HepG2 (cell line): ENCODE data around the gene ANKRD17. TPM values are rescaled to one million over a fixed set of nuclear protein-coding genes. Genes with fewer than 3 reads are reported as not detected.

ENCODE experiments used
- ATAC-seq: fragments of 200-7000 bp; cut with Tn5 transposase; 3 replicates; pipeline ENCODE4 v1.9.1; 2020; ENCODE audit warnings: mild to moderate bottlenecking, moderate library complexity
- BruUV-seq: library from RNA; stranded (reverse); fragments of 400-500 nt; replicated peaks from 2 replicates; lab custom pipeline; 2021; lab: Mats Ljungman, UMichigan
- CTCF ChIA-PET: fragments of 300-600 bp; formaldehyde crosslinking; extraction: SDS; loops from one replicate; lab custom pipeline; 2021; ENCODE audit warnings: low total read pairs, inconsistent platforms, low intra/inter-chr PET ratio; lab: Yijun Ruan, JAX
- POLR2A ChIA-PET: fragments of 350-600 bp; sonication (Branson Sonifier 250); formaldehyde crosslinking; loops from one replicate; lab custom pipeline; 2020; ENCODE audit warnings: antibody characterized with exemption, inconsistent platforms; lab: Yijun Ruan, JAX
- DNase-seq: peaks from one replicate; pipeline ENCODE4 v3.0.0-alpha.2; 2015; ENCODE audit warnings: low spot score
- FAIRE-seq: peaks from 3 replicates; lab custom pipeline; 2011; peaks lifted over from hg19 to GRCh38; lab: Jason Lieb, UNC
- H2AFZ ChIP-seq: one replicate; pipeline ENCODE4 v1.6.1; 2011; ENCODE audit warnings: low read length, inconsistent platforms
- H3K27ac ChIP-seq: fragments of 300-600 bp; 3 replicates; pipeline ENCODE4 v1.8.0; 2011; ENCODE audit warnings: mixed run types, mild to moderate bottlenecking, mixed read lengths, low read length, inconsistent platforms; ENCODE audit not compliant: insufficient read depth; ENCODE audit errors: extremely low read length
- H3K27me3 ChIP-seq, 2 experiments: fragments of 200-600 bp in 1 of 2; 2 replicates in 1 of 2; 3 replicates in 1 of 2; pipeline versions ENCODE4 v1.6.0 to v1.8.0; 2011; ENCODE audit warnings: low read length in 2 of 2, mild to moderate bottlenecking in 2 of 2, moderate library complexity in 2 of 2, inconsistent platforms in 1 of 2; ENCODE audit not compliant: insufficient read depth in 2 of 2, control insufficient read depth in 1 of 2
- H3K36me3 ChIP-seq, 2 experiments: fragments of 200-600 bp in 1 of 2; replicated peaks in 1 of 2; 2 replicates in 1 of 2; 3 replicates in 1 of 2; pipeline versions ENCODE4 v1.5.1 to v1.8.0; 2011; ENCODE audit warnings: low read length in 2 of 2, inconsistent platforms in 1 of 2; ENCODE audit not compliant: insufficient read depth in 2 of 2, control insufficient read depth in 1 of 2
- H3K4me1 ChIP-seq: 2 replicates; pipeline ENCODE4 v1.5.1; 2012; ENCODE audit warnings: low read length, inconsistent platforms; ENCODE audit not compliant: insufficient read depth
- H3K4me2 ChIP-seq: 2 replicates; pipeline ENCODE4 v1.6.0; 2011; ENCODE audit warnings: low read depth, low read length, inconsistent platforms
- H3K4me3 ChIP-seq, 3 experiments: fragments of 200-600 bp in 1 of 3; sonication (generic), shearing (Covaris generic) in 1 of 3; replicated peaks in 1 of 3; 2 replicates each; pipeline ENCODE4 v1.5.1; 2011 to 2016; ENCODE audit warnings: low read length in 3 of 3, inconsistent platforms in 2 of 3, low read depth in 2 of 3, mild to moderate bottlenecking in 2 of 3, control low read depth in 1 of 3, mixed read lengths in 1 of 3; ENCODE audit not compliant: insufficient read depth in 1 of 3
- H3K79me2 ChIP-seq: one replicate; pipeline ENCODE4 v1.6.1; 2011; ENCODE audit warnings: low read length, inconsistent platforms; ENCODE audit not compliant: insufficient read depth
- H3K9ac ChIP-seq: 2 replicates; pipeline ENCODE4 v1.6.0; 2011; ENCODE audit warnings: mild to moderate bottlenecking, low read depth, low read length, inconsistent platforms; ENCODE audit not compliant: insufficient read depth
- H3K9me3 ChIP-seq: 2 replicates; pipeline ENCODE4 v1.5.1; 2012; ENCODE audit warnings: mild to moderate bottlenecking, low read length
- H4K20me1 ChIP-seq: 2 replicates; pipeline ENCODE4 v1.6.0; 2011; ENCODE audit warnings: inconsistent platforms, mild to moderate bottlenecking, low read length, moderate library complexity; ENCODE audit not compliant: insufficient read depth
- EHMT2 ChIP-seq: fragments of 200-600 bp; sonication (generic); IDR thresholded peaks from 2 replicates; pipeline ENCODE4 v1.7.0; 2017; ENCODE audit warnings: antibody characterized with exemption, low read depth, low read length, borderline replicate concordance
- FOXA1 ChIP-seq, 2 experiments: fragments of 450-650 bp in 1 of 2; sonication (generic) in 1 of 2; formaldehyde crosslinking in 1 of 2; IDR thresholded peaks; 2 replicates each; pipeline versions ENCODE4 v1.4.0 to v1.6.1; 2016 to 2020; ENCODE audit warnings: missing genetic modification reagents in 1 of 2
- HNF4A ChIP-seq: sonication (generic); formaldehyde crosslinking; IDR thresholded peaks from 2 replicates; pipeline ENCODE4 v1.4.0; 2020; ENCODE audit warnings: missing genetic modification reagents
- HNF4G ChIP-seq, 2 experiments: sonication (generic) in 1 of 2; formaldehyde crosslinking in 1 of 2; IDR thresholded peaks; 2 replicates each; pipeline versions ENCODE4 v1.4.0 to v1.6.1; 2011 to 2020; ENCODE audit warnings: borderline replicate concordance in 2 of 2, low read depth in 2 of 2, mild to moderate bottlenecking in 2 of 2, low read length in 1 of 2, missing genetic modification reagents in 1 of 2, moderate library complexity in 1 of 2
- KDM5A ChIP-seq: fragments of 200-600 bp; sonication (generic); IDR thresholded peaks from 2 replicates; pipeline ENCODE4 v1.7.0; 2018; ENCODE audit warnings: antibody characterized with exemption, mild to moderate bottlenecking, low read length, borderline replicate concordance
- MAX ChIP-seq: IDR thresholded peaks from 2 replicates; pipeline ENCODE4 v1.6.1; 2012; ENCODE audit warnings: inconsistent platforms
- NCOR1 ChIP-seq: fragments of 200-600 bp; sonication (generic); IDR thresholded peaks from 2 replicates; pipeline ENCODE4 v1.7.0; 2017; ENCODE audit warnings: antibody characterized with exemption, low read length, borderline replicate concordance
- PAXIP1 ChIP-seq: sonication (generic); formaldehyde crosslinking; conservative IDR thresholded peaks from 2 replicates; pipeline ENCODE4 v1.4.0; 2020; ENCODE audit warnings: mild to moderate bottlenecking, missing genetic modification reagents, moderate library complexity
- SIX1 ChIP-seq: sonication (generic); formaldehyde crosslinking; IDR thresholded peaks from 2 replicates; pipeline ENCODE4 v1.4.0; 2020; ENCODE audit warnings: missing genetic modification reagents, borderline replicate concordance
- ZMYM4 ChIP-seq: sonication (generic); formaldehyde crosslinking; IDR thresholded peaks from 2 replicates; pipeline ENCODE4 v1.8.1; 2023; ENCODE audit warnings: mild to moderate bottlenecking, missing genetic modification reagents
- ZNF180 ChIP-seq: sonication (generic); formaldehyde crosslinking; IDR thresholded peaks from 2 replicates; pipeline ENCODE4 v1.4.0; 2020; ENCODE audit warnings: low read depth, missing genetic modification reagents, borderline replicate concordance
- ZNF232 ChIP-seq: sonication (generic); formaldehyde crosslinking; IDR thresholded peaks from 2 replicates; pipeline ENCODE4 v1.4.0; 2020; ENCODE audit warnings: missing genetic modification reagents, borderline replicate concordance
- ZNF362 ChIP-seq: sonication (generic); formaldehyde crosslinking; IDR thresholded peaks from 2 replicates; pipeline ENCODE4 v1.4.0; 2020; ENCODE audit warnings: missing genetic modification reagents, mild to moderate bottlenecking, borderline replicate concordance
- ZNF570 ChIP-seq: sonication (generic); formaldehyde crosslinking; IDR thresholded peaks from 2 replicates; pipeline ENCODE4 v1.4.0; 2020; ENCODE audit warnings: mild to moderate bottlenecking, missing genetic modification reagents, borderline replicate concordance
- ZNF644 ChIP-seq: IDR thresholded peaks from 2 replicates; pipeline ENCODE4 v1.6.1; 2016; ENCODE audit warnings: low read depth
- WGBS: methylation state at CpG from one replicate; pipeline ENCODE4 v1.1.6; 2017; ENCODE audit warnings: low lambda C conversion rate; 5-methylcytosine and 5-hydroxymethylcytosine counted together
- in situ Hi-C: cut with HindIII; loops from 2 replicates; pipeline ENCODE4 v1.10.0; 2017; ENCODE audit warnings: low pct_unique_long_range_greater_than_20kb; ENCODE audit not compliant: extremely low pct_ligation_motif_present
- intact Hi-C: fragments of 100-400 bp; cut with micrococcal nuclease; formaldehyde crosslinking; loops from one replicate; pipeline ENCODE4 v1.10.0; 2022; ENCODE audit not compliant: unreplicated experiment
- polyA plus RNA-seq, 8 experiments: library from polyadenylated mRNA; depleted of rRNA in 3 of 8; stranded (reverse) in 7 of 8; unstranded in 1 of 8; fragments of >200 nt; fragmentation: Illumina TruSeq in 4 of 8; extraction: Trizol in 4 of 8; gene quantifications; 2 replicates each; pipeline versions ENCODE4 v1.2.1 to v1.2.3, GENCODE V29; 2011 to 2016; ENCODE audit warnings: low read depth in 4 of 8, missing spikeins in 1 of 8, mixed read lengths in 1 of 8; ENCODE audit not compliant: insufficient read depth in 1 of 8
- total RNA-seq, 5 experiments: library from RNA; depleted of rRNA; stranded (reverse); fragments of >200 nt; fragmentation: Illumina TruSeq; extraction: Trizol; gene quantifications; 2 replicates each; pipeline ENCODE4 v1.2.3, GENCODE V29; 2016; ENCODE audit warnings: low read depth in 1 of 5

The ANKRD17 gene
- total and polyA plus RNA-seq, 2 of the 13 experiments (the other 11 are each of a cell fraction or from before 2014, with no cell fraction given), result 55.7 to 61.1 TPM

GRCh38 chr4:73275318-73275654 lies 16.7 kb upstream of the ANKRD17 start:
- BruUV-seq, result no TSS peak
- Histone ChIP-seq H4K20me1 (no peaks in the 10 kb centered on the region), H3K79me2 (no peaks in the 10 kb centered on the region), H3K4me2 (no peak overlapping the region), H3K4me1 (peaks cover 16% of the 10 kb centered on the region), H3K27ac (no peak overlapping the region), H3K36me3 (no peaks in the 10 kb centered on the region), H3K27me3 (no peaks in the 10 kb centered on the region), H3K9me3 (no peaks in the 10 kb centered on the region), H2AFZ (no peak overlapping the region), H3K9ac (no peak overlapping the region), H3K4me3 (no peak overlapping the region)
- peak; percentile 57 for DNase-seq
- intact Hi-C loops, result no loop called here
- TF ChIP-seq PAXIP1 (CRISPR knock-in tag) (peak; percentile 35; the same call in 1 of the 2 replicates), KDM5A (no peak), ZMYM4 (CRISPR knock-in tag) (peak; percentile 38; the same call in 1 of the 2 replicates), HNF4G (IDR thresholded peaks at IDR 0.05; ENCODE audit: borderline replicate concordance, low read depth, low read length) (0 out of 2 replicates have a peak, but pooled peaks have one; percentile 29), HNF4G (CRISPR knock-in tag; IDR thresholded peaks at IDR 0.05; ENCODE audit: borderline replicate concordance, low read depth) (no peak), ZNF644 (CRISPR knock-in tag) (peak; percentile 91), EHMT2 (peak; percentile 78), MAX (no peak), ZNF232 (CRISPR knock-in tag) (no peak), HNF4A (CRISPR knock-in tag) (peak; percentile 72), SIX1 (CRISPR knock-in tag) (peak; percentile 78), ZNF180 (CRISPR knock-in tag) (no peak), NCOR1 (peak; percentile 73; the same call in 1 of the 2 replicates), ZNF570 (CRISPR knock-in tag) (no peak), FOXA1 (IDR thresholded peaks at IDR 0.05) (no peak), FOXA1 (CRISPR knock-in tag; IDR thresholded peaks at IDR 0.05) (peak; percentile 22; the same call in 1 of the 2 replicates), ZNF362 (peak; percentile 60; the same call in 1 of the 2 replicates)
- 0% methylated on average over 1 of the region's 1 CpG for whole genome bisulfite sequencing
- peak; percentile 21 for FAIRE-seq
- POLR2A ChIA-PET, result interaction anchor here (1.5 kb wide), 1 partner anchor 16 kb away, joined by 5 read pairs; no protein-coding TSS in a partner anchor
- peak; percentile 93 for ATAC-seq
- in situ Hi-C loops, result no loop called here
- CTCF ChIA-PET, result no interaction called here
